T-helper 2 cell treated with Interferon-gamma antibody and Interleukin-4, amounts not matched to agents 5 μg/mL and 100 μg/mL, for 36 hours (primary cell): ENCODE measurements around the gene FERD3L.

Experiments
- DNase-seq: peaks from one replicate; pipeline ENCODE4 v3.0.0; 2021; ENCODE audit warnings: low spot score
- H3K27ac Mint-ChIP-seq: one replicate; pipeline ENCODE4 v1.8.0; 2021; ENCODE audit warnings: mild to moderate bottlenecking, mixed read lengths
- H3K27me3 Mint-ChIP-seq: one replicate; pipeline ENCODE4 v1.8.0; 2021; ENCODE audit warnings: low read depth, mixed read lengths
- H3K36me3 Mint-ChIP-seq: one replicate; pipeline ENCODE4 v1.8.0; 2021; ENCODE audit warnings: low read depth, mixed read lengths
- H3K4me1 Mint-ChIP-seq: one replicate; pipeline ENCODE4 v1.8.0; 2021; ENCODE audit warnings: low read depth, mixed read lengths
- H3K4me3 Mint-ChIP-seq: one replicate; pipeline ENCODE4 v1.8.0; 2022; ENCODE audit warnings: mild to moderate bottlenecking, moderate library complexity, mixed read lengths
- H3K9me3 Mint-ChIP-seq: one replicate; pipeline ENCODE4 v1.8.0; 2021; ENCODE audit warnings: mixed read lengths

The FERD3L gene

DNA sequence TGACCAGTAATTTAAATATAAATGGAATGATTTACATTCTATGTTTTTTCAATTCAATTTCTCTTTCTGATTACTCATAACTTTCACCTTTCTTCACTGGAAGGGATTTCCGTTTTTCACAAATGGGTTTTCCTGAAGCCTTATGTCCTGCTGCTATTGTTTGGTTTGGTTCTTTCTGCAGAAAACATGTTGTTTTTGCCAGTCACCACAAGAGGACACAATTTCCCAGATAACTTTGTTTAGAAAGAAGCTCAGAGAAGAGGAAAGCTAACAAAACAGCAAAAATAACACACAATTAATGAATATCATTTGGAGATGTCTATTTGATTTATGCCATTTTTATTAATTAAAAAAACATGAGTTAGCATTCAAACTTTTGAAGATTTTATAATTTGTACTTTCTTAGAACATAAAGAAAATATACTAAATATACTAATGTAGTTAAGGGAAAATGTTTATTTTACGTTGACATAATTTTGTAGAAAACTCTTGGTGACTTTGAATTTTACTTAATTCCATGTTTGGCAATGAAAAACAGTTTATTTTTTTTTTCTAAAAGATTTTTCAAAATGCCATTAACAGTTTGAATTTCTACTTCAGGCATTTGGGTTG, 23.1 kb downstream of the FERD3L start:
- no peak for DNase-seq
- H3K27me3 Mint-ChIP-seq: peaks cover 45% of the 10 kb centered on the region

DNA sequence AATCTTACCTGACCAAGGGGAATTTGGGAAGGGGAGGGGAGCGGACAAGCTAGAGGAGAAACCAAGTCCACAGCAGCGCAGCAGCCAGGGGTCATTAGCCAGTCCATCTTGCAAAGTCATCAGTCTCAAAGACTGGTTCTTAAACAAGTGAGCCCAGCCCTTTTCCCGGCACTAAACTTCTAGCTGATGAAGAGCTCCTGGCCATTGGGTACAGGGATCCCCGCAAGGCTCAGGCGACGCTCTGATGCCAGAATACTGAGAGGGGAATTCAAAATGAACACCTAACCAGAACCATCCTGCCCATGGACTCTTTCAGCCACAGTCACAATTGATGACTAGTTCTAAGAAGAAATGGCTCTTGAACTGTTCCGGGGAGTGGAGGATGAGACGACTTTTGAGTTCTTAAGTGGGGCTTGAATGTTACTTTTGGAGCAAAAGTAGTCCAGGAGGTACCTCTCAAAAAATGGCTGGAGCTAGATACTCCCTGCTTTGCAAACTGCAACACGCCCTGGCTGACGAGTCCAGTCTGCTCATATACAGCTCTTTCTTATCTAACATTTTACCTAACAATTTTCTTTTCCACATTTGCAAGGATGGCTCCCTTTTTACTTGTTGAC, 25.2 kb downstream of the FERD3L start:
- Mint-ChIP-seq H3K27ac (no peak overlapping the region), H3K27me3 (peaks cover 54% of the 10 kb centered on the region), H3K9me3 (no peaks in the 10 kb centered on the region), H3K4me1 (peaks cover 4% of the 10 kb centered on the region), H3K36me3 (no peaks in the 10 kb centered on the region), H3K4me3 (no peak overlapping the region)
- DNase-seq: no peak

More for the DNA sequence above, 23.1 kb downstream of the FERD3L start:
- Mint-ChIP-seq H3K9me3 (no peaks in the 10 kb centered on the region), H3K4me1 (no peaks in the 10 kb centered on the region), H3K36me3 (no peaks in the 10 kb centered on the region), H3K27ac (no peak overlapping the region), H3K4me3 (no peak overlapping the region)

DNA sequence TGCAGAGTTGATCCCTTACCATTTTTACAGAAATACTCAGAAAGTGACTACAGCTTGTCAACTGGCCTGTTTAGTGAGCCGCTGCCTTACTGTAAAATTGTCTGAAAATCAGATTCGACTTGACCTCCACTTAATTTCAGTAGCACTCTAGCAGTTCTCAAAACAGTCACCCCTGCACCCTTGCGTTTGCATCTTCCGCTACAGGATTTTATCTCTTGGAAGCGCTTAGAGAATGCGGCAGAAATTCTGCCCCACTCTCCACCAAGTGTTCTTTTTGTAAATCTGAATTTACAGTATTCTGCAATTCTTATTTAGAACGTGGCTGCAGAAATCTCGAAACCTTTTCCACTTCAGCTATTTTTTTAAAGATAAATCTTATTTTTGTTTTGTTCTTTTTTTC, 25.8 kb downstream of the FERD3L start:
- Mint-ChIP-seq H3K9me3 (no peaks in the 10 kb centered on the region), H3K27me3 (peaks cover 60% of the 10 kb centered on the region), H3K27ac (no peak overlapping the region), H3K4me3 (no peak overlapping the region), H3K4me1 (peaks cover 4% of the 10 kb centered on the region), H3K36me3 (no peaks in the 10 kb centered on the region)
- DNase-seq: no peak

DNA sequence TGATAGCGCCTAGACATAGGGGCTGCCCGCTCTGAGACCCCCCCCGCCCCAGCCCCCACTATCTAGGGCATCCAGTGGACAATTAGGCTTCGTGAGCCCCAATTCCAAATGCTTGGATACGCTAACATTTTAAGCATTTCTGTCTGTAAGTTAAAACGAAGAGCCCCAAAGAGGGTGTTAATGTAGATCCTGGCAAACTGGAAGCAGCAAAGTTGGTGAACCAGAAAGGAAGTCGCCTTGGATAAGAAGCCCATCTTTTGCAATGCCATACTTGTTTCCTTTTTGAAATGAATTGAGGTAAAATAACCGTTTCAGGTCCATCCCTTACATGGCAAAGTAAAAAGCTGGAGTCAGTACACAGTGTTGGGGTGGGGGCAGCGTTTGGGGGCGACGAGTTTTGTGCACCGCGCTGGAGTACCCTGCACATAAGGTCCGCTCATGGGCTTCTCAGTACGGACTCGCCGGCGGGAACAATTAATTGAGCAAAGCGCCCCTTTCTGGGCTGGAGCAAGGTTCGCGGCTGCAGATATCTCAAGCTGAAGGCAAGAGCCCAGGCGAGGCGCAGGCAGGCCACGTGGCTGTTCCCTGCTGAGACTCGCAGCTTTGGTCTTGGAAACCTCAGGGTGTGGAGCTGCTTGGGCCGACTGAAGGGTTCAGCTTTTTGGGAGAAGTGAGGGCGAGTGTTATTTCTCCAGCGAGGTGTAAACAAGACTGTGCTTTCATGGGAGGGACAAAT, 26.4 kb downstream of the FERD3L start:
- H3K36me3 Mint-ChIP-seq: no peaks in the 10 kb centered on the region
- H3K9me3 Mint-ChIP-seq: no peaks in the 10 kb centered on the region
- H3K4me1 Mint-ChIP-seq: peaks cover 4% of the 10 kb centered on the region
- no peak for DNase-seq
- peaks cover 63% of the 10 kb centered on the region for H3K27me3 Mint-ChIP-seq
- H3K4me3 Mint-ChIP-seq: no peak overlapping the region
- H3K27ac Mint-ChIP-seq: no peak overlapping the region

DNA sequence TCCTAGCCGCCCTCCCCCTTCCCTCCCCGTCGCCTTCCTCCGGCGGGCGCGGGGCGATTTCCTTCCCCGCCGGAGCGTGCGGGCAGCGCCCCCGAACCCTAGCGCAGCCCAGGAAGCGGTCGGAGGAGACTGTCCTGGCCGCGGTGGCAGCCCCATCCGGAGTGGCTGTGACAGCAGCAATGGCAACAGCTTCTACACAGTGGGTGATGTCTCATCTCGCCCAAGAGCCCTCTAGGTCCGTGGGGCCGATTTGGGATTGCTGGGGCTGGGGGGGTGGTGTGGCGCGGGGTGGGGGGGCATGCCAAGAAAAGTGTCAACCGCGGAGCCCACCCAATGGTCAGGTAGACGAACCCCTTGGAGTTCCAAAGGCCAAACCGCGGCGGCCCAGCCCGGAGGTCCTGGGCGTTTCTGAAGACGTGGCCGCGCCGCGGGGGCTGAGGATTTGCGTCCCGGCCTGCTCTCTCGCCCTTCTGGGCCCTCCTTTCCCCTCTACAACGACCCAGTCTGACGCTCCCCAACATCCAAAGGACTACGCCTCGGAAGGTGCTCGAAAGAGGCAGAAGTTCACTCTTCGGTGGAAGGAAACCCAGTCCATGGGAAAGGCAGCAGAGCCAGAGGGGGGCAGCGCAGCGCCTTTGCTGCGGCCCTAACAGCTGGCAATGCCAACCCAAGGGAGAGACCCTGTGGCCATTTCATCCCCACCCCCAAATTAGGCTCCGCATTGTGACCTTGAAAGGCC, 27.2 kb downstream of the FERD3L start:
- Mint-ChIP-seq H3K36me3 (no peaks in the 10 kb centered on the region), H3K9me3 (no peaks in the 10 kb centered on the region), H3K27me3 (peaks cover 70% of the 10 kb centered on the region), H3K27ac (no peak overlapping the region), H3K4me3 (peak overlapping the region; percentile 59), H3K4me1 (peaks cover 4% of the 10 kb centered on the region)
- DNase-seq: no peak

DNA sequence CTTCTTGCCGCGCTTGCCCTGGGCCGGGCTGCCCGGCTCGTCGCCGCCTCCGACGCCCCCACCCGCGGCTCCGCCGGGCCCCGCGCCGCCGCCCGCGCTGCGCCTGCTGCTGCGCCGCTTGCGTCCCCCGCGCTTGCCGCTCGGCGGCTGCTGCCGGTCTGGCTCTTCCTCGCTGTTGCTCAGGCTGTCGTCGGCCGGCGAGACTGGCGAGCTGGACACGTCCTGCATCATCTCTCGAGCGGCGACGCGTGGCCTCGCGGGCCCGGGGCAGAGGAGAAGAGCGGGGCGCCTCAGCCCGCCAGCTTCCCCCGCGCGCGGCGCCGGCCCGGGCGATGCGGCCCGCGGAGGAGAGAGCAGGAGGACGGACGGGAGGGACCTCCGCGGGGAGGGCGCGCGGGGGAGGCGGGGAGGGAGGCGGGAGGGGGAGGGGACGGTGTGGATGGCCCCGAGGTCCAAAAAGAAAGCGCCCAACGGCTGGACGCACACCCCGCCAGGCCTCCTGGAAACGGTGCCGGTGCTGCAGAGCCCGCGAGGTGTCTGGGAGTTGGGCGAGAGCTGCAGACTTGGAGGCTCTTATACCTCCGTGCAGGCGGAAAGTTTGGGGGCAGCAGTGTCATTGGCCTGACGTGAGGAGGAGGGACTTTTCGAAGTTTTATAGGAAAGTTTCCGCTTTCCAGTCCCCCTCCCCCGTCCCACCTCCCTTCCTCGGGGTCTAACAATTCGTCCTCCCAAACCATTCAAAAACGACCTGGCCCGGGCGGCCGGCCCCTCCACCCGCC, 27.9 kb downstream of the FERD3L start, which contains the start of gene TWIST1:
TSS of gene TWIST1 (minus strand) at position 546 of the 779 bp plus-strand sequence. CDS start at position 231, 315 bp downstream.
- no peak for DNase-seq
- Mint-ChIP-seq H3K36me3 (no peaks in the 10 kb centered on the region), H3K4me1 (peaks cover 4% of the 10 kb centered on the region), H3K27ac (no peak within 1 kb of the TSS), H3K4me3 (peak within 1 kb of the TSS; percentile 59), H3K9me3 (no peaks in the 10 kb centered on the region), H3K27me3 (peaks cover 73% of the 10 kb centered on the region)

DNA sequence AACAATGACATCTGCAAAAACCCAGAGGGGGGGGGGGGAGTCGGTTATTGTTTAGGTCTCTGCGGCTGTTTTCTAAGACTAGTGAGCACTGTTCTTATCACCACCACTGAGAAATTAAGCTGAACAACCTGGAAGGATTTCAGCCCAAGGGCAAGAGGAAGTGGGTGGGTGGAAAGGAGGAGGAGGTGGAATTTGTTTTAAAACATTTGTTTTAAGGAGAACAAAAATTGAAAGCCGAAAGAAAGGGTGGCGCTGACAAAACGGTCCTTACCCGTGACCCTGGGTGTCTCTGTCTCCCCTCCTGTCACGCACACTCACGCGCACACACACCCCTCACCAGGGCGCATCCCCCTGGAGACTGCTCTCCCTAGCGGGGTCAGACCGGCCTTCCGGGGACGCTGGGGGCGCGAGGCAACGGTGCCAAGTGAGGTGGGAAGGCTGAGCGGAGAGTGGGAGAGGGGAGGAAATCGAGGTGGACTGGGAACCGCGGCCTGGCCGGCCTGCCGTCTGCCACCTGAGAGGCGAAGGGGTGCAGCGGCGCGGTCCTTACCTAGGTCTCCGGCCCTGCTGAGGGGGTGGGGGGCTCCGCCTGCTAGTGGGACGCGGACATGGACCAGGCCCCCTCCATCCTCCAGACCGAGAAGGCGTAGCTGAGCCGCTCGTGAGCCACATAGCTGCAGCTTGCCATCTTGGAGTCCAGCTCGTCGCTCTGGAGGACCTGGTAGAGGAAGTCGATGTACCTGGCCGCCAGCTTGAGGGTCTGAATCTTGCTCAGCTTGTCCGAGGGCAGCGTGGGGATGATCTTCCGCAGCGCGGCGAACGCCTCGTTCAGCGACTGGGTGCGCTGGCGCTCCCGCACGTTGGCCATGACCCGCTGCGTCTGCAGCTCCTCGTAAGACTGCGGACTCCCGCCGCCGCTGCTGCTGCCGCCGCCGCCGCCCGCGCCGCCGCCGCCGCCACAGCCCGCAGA, 28.8 kb downstream of the FERD3L start:
- H3K4me1 Mint-ChIP-seq: peaks cover 4% of the 10 kb centered on the region
- no peak for DNase-seq
- H3K36me3 Mint-ChIP-seq: no peaks in the 10 kb centered on the region
- H3K9me3 Mint-ChIP-seq: no peaks in the 10 kb centered on the region
- peaks cover 78% of the 10 kb centered on the region for H3K27me3 Mint-ChIP-seq
- H3K27ac Mint-ChIP-seq: peak overlapping the region; percentile 27
- peak overlapping the region; percentile 72 for H3K4me3 Mint-ChIP-seq

DNA sequence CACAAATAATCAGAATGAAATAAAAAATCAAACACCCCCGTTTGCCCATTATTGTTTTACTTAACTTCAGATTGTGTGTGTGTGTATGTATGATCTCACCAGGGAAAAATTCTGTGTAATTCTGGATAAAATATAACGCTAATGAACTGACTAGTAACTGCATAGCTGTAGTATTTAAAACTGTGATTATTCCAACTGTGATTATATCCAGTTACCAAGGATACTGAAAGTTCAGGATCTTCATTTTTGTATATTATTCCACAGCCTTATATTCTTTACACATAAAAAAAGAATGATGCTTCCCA, 30.7 kb downstream of the FERD3L start:
- no peaks in the 10 kb centered on the region for H3K36me3 Mint-ChIP-seq
- no peak overlapping the region for H3K27ac Mint-ChIP-seq
- DNase-seq: no peak
- H3K27me3 Mint-ChIP-seq: peaks cover 77% of the 10 kb centered on the region
- peaks cover 4% of the 10 kb centered on the region for H3K4me1 Mint-ChIP-seq
- H3K4me3 Mint-ChIP-seq: no peak overlapping the region
- H3K9me3 Mint-ChIP-seq: no peaks in the 10 kb centered on the region

DNA sequence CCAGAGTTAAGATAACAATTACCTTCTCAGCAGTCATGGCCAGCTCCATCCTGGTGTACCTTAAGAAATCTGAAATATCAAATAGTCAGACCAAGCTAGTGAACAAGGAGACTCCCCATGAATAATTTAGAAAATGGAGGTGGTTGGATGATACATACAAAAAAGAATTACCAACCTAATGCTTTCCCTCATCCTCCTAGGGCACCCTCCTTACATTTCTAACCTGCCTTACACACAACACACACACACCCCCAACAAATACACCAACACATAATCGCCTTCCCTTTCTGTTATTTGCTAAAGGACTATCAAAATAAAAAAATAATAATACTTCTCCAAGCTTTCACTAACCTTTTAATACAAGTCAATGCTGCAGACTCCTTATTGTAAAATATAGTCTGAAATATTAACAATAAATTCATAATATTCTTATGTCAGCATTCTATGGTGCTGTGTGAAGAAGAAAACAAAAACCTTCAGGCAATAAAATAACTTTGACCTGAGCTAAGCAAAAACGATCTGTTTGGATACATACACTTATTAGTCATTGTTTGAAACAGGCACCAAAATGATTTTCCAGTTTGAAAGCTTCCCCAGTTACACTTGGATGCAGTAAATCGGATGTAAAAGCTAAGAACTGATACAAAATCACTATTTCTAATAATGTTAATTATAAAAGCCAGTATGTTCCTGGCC, 31.2 kb downstream of the FERD3L start:
- no peaks in the 10 kb centered on the region for H3K9me3 Mint-ChIP-seq
- no peak overlapping the region for H3K4me3 Mint-ChIP-seq
- no peaks in the 10 kb centered on the region for H3K36me3 Mint-ChIP-seq
- peaks cover 77% of the 10 kb centered on the region for H3K27me3 Mint-ChIP-seq
- no peak overlapping the region for H3K27ac Mint-ChIP-seq
- no peak for DNase-seq
- peaks cover 4% of the 10 kb centered on the region for H3K4me1 Mint-ChIP-seq

DNA sequence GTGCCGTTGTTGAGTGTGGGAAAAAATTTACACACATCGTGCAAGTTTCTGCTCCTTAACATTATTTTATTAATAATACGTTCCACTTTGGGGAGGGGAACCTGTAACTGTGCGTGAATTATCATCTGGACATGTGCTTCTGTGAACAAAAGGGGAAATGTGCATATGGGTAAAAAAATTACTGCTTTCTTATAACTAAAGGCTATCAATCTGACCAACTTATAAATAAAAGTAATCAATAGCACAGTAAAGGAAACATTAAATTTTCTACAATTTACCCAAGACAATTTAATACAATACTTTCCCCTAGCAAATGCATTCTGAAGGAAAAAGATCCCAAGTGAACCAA, 32.2 kb downstream of the FERD3L start:
- Mint-ChIP-seq H3K36me3 (no peaks in the 10 kb centered on the region), H3K4me1 (peaks cover 5% of the 10 kb centered on the region), H3K4me3 (no peak overlapping the region), H3K27ac (no peak overlapping the region), H3K9me3 (no peaks in the 10 kb centered on the region), H3K27me3 (peaks cover 78% of the 10 kb centered on the region)
- DNase-seq: no peak

DNA sequence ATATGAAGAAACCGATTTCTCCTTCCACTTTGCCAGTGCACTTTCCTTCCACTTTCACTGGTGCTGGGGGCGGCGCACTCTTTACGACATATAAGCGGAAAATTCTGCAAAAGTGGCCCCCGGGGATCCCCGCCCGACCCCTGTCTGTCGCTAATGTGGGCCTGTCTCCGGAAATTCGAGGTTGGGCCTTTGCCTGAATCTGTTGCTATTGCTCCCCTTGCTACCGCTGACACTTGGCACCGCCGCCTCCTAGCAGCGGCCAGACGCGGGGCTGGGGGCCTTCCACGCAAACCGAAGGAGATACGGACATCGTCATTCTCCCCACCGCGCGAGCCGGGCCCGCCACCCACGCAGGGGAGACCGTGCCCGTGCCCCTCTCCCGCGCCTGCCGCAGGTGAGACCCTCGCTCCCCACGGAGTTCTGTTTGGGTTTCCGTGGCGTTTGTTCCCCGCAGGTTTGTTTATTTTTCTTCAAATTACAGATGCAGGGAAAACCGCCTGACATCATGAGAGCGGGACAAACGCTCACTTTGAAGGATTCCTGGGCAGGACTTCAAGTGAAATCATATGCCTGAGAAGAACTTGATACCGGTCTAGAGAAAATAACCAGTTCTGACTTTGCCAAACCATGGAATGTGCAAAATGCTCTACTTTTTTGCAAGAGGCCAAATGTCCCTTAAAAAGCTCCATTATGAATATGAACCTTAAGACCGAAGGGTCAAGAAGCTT, 32.8 kb downstream of the FERD3L start:
- no peaks in the 10 kb centered on the region for H3K36me3 Mint-ChIP-seq
- no peak for DNase-seq
- peaks cover 82% of the 10 kb centered on the region for H3K27me3 Mint-ChIP-seq
- no peaks in the 10 kb centered on the region for H3K9me3 Mint-ChIP-seq
- H3K27ac Mint-ChIP-seq: no peak overlapping the region
- H3K4me3 Mint-ChIP-seq: no peak overlapping the region
- peaks cover 7% of the 10 kb centered on the region for H3K4me1 Mint-ChIP-seq
